SK-N-SH (cell line): Measurements from ENCODE around the gene ZNF593OS.

Source experiments
- CHD2 ChIP-seq: fragments of 150-350 bp; IDR thresholded peaks from 2 replicates; pipeline ENCODE4 v1.6.1; 2018; ENCODE audit warnings: low read length; ENCODE audit not compliant: partially characterized antibody
- EZH2phosphoT487 ChIP-seq: fragments of 200-600 bp; sonication (generic); IDR thresholded peaks from 2 replicates; pipeline ENCODE4 v1.6.1; 2017; ENCODE audit warnings: low read depth, mixed run types, mild to moderate bottlenecking, antibody characterized with exemption, moderate library complexity, borderline replicate concordance
- FOSL2 ChIP-seq: IDR thresholded peaks from 2 replicates; pipeline ENCODE4 v1.4.0; 2012; ENCODE audit warnings: low read depth, mild to moderate bottlenecking, moderate library complexity, borderline replicate concordance
- FOXM1 ChIP-seq: IDR thresholded peaks from 2 replicates; pipeline ENCODE4 v1.4.0; 2012; ENCODE audit warnings: low read depth, mild to moderate bottlenecking
- POLR2AphosphoS5 ChIP-seq: IDR thresholded peaks from 2 replicates; pipeline ENCODE4 v1.6.1; 2012; ENCODE audit warnings: low read depth, low read length
- RAD21 ChIP-seq: IDR thresholded peaks from 2 replicates; pipeline ENCODE4 v1.6.1; 2012; ENCODE audit warnings: mild to moderate bottlenecking, low read length
- YY1 ChIP-seq: IDR thresholded peaks from 2 replicates; pipeline ENCODE4 v1.4.0; 2012; ENCODE audit warnings: low read depth, mild to moderate bottlenecking
- TF ChIP-seq, protein P1 (sequence below): fragments of 200-600 bp; sonication (generic); IDR thresholded peaks from 2 replicates; pipeline ENCODE4 v1.6.1; 2017; ENCODE audit warnings: antibody characterized with exemption, mild to moderate bottlenecking, moderate library complexity
- TF ChIP-seq, protein P2 (sequence below): IDR thresholded peaks from 2 replicates; pipeline ENCODE4 v1.6.1; 2012; ENCODE audit warnings: mild to moderate bottlenecking, low read depth, low read length, moderate library complexity

DNA sequence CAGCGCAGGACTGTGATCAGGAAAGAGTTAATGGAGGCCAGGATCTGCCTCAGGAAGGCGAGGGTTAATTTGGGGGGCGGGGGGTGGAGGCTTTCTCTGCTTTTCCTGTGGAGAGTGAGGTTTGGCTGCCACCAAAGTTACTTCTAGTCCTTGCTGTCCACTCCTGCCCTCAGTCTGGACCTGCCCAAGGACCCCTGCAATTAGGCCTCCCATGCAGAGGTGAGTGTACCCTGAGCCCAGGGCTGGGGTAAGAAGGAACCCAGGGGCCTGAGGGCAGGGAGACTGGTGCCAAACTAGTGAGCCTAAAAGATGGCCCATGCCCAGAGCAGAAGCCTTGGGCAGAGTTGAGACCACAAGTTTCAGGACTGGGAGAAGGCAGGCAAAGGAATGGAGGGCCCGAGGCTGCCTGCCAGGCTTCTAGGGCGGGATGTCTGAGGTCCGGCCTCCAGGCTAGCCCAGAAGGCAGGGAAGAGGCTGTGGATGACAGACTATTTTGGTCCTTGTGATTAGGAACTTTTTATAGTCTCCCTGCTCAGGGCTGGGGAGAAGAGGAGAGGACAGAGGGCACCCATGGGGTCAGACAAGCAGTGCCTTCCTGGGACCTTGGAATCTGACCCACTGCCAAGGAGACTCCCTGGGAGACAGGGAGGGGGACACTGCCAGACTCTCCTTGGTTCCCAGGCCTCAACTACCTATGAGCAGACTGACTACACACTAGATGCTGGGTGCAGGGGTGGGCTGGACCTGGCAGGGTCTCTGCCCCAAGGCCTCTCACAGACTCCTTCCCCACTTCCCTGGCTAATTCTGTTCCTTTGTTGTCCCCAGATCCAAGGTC, 12.5 kb downstream of the ZNF593OS start, which contains the start of gene FAM110D:
- TF ChIP-seq, protein P1, sequence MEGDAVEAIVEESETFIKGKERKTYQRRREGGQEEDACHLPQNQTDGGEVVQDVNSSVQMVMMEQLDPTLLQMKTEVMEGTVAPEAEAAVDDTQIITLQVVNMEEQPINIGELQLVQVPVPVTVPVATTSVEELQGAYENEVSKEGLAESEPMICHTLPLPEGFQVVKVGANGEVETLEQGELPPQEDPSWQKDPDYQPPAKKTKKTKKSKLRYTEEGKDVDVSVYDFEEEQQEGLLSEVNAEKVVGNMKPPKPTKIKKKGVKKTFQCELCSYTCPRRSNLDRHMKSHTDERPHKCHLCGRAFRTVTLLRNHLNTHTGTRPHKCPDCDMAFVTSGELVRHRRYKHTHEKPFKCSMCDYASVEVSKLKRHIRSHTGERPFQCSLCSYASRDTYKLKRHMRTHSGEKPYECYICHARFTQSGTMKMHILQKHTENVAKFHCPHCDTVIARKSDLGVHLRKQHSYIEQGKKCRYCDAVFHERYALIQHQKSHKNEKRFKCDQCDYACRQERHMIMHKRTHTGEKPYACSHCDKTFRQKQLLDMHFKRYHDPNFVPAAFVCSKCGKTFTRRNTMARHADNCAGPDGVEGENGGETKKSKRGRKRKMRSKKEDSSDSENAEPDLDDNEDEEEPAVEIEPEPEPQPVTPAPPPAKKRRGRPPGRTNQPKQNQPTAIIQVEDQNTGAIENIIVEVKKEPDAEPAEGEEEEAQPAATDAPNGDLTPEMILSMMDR: no peak
- TF ChIP-seq FOXM1 (no peak), CHD2 (no peak), EZH2phosphoT487 (no peak), RAD21 (no peak), FOSL2 (no peak), YY1 (no peak), POLR2AphosphoS5 (no peak)
- TF ChIP-seq, protein P2, sequence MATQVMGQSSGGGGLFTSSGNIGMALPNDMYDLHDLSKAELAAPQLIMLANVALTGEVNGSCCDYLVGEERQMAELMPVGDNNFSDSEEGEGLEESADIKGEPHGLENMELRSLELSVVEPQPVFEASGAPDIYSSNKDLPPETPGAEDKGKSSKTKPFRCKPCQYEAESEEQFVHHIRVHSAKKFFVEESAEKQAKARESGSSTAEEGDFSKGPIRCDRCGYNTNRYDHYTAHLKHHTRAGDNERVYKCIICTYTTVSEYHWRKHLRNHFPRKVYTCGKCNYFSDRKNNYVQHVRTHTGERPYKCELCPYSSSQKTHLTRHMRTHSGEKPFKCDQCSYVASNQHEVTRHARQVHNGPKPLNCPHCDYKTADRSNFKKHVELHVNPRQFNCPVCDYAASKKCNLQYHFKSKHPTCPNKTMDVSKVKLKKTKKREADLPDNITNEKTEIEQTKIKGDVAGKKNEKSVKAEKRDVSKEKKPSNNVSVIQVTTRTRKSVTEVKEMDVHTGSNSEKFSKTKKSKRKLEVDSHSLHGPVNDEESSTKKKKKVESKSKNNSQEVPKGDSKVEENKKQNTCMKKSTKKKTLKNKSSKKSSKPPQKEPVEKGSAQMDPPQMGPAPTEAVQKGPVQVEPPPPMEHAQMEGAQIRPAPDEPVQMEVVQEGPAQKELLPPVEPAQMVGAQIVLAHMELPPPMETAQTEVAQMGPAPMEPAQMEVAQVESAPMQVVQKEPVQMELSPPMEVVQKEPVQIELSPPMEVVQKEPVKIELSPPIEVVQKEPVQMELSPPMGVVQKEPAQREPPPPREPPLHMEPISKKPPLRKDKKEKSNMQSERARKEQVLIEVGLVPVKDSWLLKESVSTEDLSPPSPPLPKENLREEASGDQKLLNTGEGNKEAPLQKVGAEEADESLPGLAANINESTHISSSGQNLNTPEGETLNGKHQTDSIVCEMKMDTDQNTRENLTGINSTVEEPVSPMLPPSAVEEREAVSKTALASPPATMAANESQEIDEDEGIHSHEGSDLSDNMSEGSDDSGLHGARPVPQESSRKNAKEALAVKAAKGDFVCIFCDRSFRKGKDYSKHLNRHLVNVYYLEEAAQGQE: no peak
